Duodenal mucosa (tissue), 2 donors: Measurements from ENCODE around the gene CD74.
"Not testable (repeated sequence)": the region's sequence is repeated elsewhere in the genome, so short reads cannot be mapped to it uniquely, and the experiment has no call there.

Experiments
- H3K27ac ChIP-seq: one replicate; pipeline ENCODE4 v1.7.0; 2013; ENCODE audit warnings: low read depth, low read length
- H3K27me3 ChIP-seq, 2 donors: one replicate each; pipeline ENCODE4 v1.7.0; 2013; ENCODE audit warnings: low read length in 2 of 2, control low read depth in 1 of 2; ENCODE audit not compliant: insufficient read depth in 2 of 2, control insufficient read depth in 1 of 2
- H3K36me3 ChIP-seq, 2 donors: one replicate each; pipeline ENCODE4 v1.7.0; 2013; ENCODE audit warnings: low read length in 2 of 2, control low read depth in 1 of 2; ENCODE audit not compliant: insufficient read depth in 2 of 2, control insufficient read depth in 1 of 2
- H3K4me1 ChIP-seq, 2 donors: one replicate each; pipeline ENCODE4 v1.7.0; 2013; ENCODE audit warnings: low read length in 2 of 2, control low read depth in 1 of 2; ENCODE audit not compliant: insufficient read depth in 2 of 2, control insufficient read depth in 1 of 2
- H3K4me3 ChIP-seq, 2 donors: one replicate each; pipeline ENCODE4 v1.7.0; 2013; ENCODE audit warnings: low read length in 2 of 2, low read depth in 1 of 2
- H3K9ac ChIP-seq, 2 donors: one replicate each; pipeline ENCODE4 v1.7.0; 2013; ENCODE audit warnings: low read length in 2 of 2, low read depth in 1 of 2
- H3K9me3 ChIP-seq, 2 donors: one replicate each; pipeline ENCODE4 v1.7.0; 2013; ENCODE audit warnings: low read length in 2 of 2, control low read depth in 1 of 2; ENCODE audit not compliant: control insufficient read depth in 1 of 2

The CD74 gene

DNA sequence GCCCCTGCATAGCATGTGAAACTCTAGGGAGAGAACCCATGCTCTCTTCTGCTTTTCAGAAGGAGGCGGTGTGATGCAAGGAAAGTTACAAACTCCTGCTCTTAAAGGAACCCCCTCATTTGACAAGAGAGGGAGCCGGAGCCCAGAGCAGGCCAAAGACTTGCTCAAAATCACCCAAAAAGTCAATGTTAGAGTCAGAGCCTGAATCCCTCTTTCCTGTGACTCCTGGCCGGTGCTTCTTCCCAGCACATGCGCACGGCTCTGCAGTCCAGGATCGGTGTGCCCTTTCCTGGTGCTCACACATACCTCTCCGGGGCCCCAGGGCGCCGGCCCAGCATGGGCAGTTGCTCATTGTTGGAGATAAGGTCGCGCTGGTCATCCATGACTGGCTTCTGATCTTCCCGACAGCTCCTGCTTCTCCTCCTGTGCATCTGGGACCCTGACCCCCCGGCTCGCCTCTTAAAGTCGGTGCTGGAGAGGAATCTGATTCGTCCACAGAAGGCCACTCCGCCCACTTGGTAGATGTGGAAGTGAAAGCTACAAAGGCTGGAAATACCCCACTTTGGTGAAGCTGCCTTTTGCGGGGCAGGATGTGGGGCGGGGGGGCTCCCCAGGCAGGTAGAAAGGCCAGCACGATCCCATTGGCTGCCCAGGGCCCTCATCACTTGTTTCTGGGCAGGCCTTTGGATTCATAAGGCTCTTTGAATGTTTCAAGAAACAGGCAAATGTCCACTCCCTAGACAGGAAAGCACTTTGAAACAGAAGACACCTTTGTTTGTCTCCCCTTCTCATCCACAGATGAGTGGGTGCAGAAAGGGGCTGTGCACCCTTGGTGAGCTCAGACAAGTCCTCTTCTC lies at the start of gene CD74:
Gene CD74 (minus strand): TSS at position 592 of the 857 bp plus-strand sequence. CDS start 161 bp downstream, at position 431.
- Histone ChIP-seq H3K27me3 (no peaks in the 10 kb centered on the region), H3K9me3 (no peaks in the 10 kb centered on the region), H3K4me3 (peak within 1 kb of the TSS; percentile 90 to 95), H3K9ac (peak within 1 kb of the TSS; percentile 86 to 96), H3K27ac (peak within 1 kb of the TSS; percentile 91), H3K4me1 (peaks cover 18 to 48% of the 10 kb centered on the region in 2 donors), H3K36me3 (peaks cover 7% of the 10 kb centered on the region in 2 donors)

- no peaks in the 10 kb centered on the region for H3K27me3 ChIP-seq
- no peaks in the 10 kb centered on the region for H3K36me3 ChIP-seq
- no peaks in the 10 kb centered on the region for H3K9me3 ChIP-seq
- no peak overlapping the region for H3K27ac ChIP-seq
- H3K4me1 ChIP-seq = no peaks in the 10 kb centered on the region
- no peak overlapping the region for H3K9ac ChIP-seq
- H3K4me3 ChIP-seq = no peak overlapping the region
These were observed 48.5 kb upstream of the CD74 start for GRCh38 chr5:150461231-150461630.

DNA sequence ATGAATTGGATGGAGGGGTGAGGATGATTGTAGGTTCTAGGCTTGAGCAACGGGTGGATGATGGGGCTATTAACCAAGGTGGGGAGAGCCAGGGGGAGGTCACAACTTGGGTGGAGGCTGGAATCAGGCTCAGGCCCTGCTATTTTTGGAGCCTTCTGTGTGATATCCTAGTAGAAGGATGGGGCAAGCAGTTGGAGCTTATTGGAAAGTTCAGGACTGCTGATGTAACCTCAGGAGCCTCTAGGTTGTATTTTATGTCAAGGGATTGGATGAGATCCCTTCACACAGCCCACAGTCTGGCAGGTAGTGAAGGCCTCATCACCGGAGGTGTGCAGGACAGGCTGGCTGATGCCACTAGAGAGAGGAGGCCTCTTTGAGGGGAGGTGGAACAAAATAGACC lies 48.1 kb upstream of the CD74 start:
- Histone ChIP-seq H3K4me3 (no peak overlapping the region), H3K9me3 (no peaks in the 10 kb centered on the region), H3K27ac (no peak overlapping the region), H3K4me1 (no peaks in the 10 kb centered on the region), H3K36me3 (no peaks in the 10 kb centered on the region), H3K9ac (no peak overlapping the region), H3K27me3 (no peaks in the 10 kb centered on the region)

- no peak overlapping the region for H3K9ac ChIP-seq
- H3K4me1 ChIP-seq = no peaks in the 10 kb centered on the region
- no peak overlapping the region for H3K4me3 ChIP-seq
- no peak overlapping the region for H3K27ac ChIP-seq
- no peaks in the 10 kb centered on the region for H3K27me3 ChIP-seq
- H3K9me3 ChIP-seq = no peaks in the 10 kb centered on the region
- H3K36me3 ChIP-seq = no peaks in the 10 kb centered on the region
These were observed 46.3 kb upstream of the CD74 start for GRCh38 chr5:150458802-150459557.

GRCh38 chr5:150457562-150458240 lies 45.0 kb upstream of the CD74 start:
- no peaks in the 10 kb centered on the region for H3K36me3 ChIP-seq
- H3K9me3 ChIP-seq = no peaks in the 10 kb centered on the region
- no peaks in the 10 kb centered on the region for H3K4me1 ChIP-seq
- H3K27ac ChIP-seq = no peak overlapping the region
- H3K9ac ChIP-seq = no peak overlapping the region
- no peaks in the 10 kb centered on the region for H3K27me3 ChIP-seq
- no peak overlapping the region for H3K4me3 ChIP-seq

DNA sequence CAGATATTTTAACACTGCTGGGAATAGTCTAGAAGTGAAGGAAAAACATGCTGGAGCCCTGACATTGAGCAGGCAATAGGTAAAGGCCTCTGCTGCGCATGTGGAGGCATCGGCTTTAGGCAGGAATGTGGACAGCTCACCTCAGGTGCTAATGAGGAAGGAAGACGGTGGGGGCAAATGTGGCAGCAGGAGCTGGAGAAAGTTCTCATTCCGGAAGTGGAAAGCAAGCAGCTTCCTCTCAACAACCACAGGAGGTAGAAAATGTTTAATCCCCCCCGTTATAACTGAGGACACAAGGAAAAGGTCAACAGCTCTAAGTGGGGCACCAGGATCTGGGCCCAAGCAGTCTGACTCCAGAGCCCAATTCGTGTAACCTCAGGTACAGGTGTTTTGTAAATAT lies 44.4 kb upstream of the CD74 start:
- no peaks in the 10 kb centered on the region for H3K4me1 ChIP-seq
- H3K9me3 ChIP-seq = no peaks in the 10 kb centered on the region
- H3K4me3 ChIP-seq = no peak overlapping the region
- H3K27me3 ChIP-seq = no peaks in the 10 kb centered on the region
- H3K9ac ChIP-seq = no peak overlapping the region
- H3K36me3 ChIP-seq = no peaks in the 10 kb centered on the region
- no peak overlapping the region for H3K27ac ChIP-seq

DNA sequence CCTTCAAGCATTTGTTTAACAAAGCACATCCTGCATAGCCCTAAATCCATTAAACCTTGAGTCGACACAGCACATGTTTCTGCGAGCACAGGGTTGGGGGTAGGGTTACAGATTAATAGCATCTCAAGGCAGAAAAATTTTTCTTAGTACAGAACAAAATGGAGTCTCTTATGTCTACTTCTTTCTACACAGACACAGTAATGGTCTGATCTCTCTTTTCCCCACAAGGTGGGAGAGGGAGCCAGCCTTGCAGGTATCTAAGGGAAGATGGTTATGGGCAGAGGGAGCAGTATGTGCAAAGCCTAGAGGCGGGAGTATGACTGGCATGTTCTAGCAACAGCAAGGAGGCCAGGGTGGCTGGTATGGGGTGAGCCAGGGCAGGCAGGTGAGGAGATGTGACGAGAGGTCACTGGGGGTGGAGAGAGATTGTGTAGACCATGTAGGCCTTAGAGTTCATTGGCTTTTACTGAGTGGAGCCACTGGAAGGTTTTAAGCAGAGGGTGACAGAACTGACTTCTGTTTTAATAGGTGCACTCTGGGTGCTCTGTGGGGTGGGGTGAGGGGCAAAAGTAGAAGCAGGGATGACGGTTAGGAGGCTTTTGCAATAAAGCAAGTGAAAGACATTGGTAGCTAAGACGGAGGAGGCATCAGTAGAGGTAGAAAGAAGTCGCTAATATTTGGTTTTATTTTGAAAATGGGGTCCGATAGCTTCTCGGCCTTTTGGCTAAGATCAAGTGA lies 42.0 kb upstream of the CD74 start:
- Histone ChIP-seq H3K36me3 (no peaks in the 10 kb centered on the region), H3K27ac (no peak overlapping the region), H3K4me3 (no peak overlapping the region), H3K9me3 (no peaks in the 10 kb centered on the region), H3K4me1 (no peaks in the 10 kb centered on the region), H3K27me3 (no peaks in the 10 kb centered on the region), H3K9ac (no peak overlapping the region)

- not testable (repeated sequence) for H3K4me1 ChIP-seq, H3K36me3 ChIP-seq, H3K9ac ChIP-seq, H3K27me3 ChIP-seq, H3K27ac ChIP-seq, H3K9me3 ChIP-seq, H3K4me3 ChIP-seq
These were observed 41.3 kb upstream of the CD74 start for GRCh38 chr5:150454027-150454426.

DNA sequence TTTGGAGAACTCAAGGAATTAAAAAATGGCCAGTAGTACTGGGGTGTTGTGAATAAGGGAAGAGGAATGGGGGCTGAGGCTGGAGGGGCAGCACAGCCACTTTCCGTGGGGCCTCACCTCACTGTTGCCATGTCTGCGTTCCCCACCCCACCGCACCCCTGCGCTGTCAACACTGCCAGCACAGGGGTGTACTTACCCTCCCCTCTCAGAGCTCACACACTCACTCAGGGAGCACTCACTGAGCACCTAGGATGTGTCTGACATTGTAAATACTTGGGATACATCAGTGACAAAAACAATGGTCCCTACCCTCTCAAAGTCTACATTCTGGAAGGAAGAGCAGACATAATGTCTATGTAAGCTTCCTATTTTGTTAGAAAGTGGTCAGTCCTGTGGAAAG lies 40.2 kb upstream of the CD74 start:
- Histone ChIP-seq H3K36me3 (peaks cover 0 to 1% of the 10 kb centered on the region in 2 donors), H3K4me3 (no peak overlapping the region), H3K9ac (no peak overlapping the region), H3K4me1 (peaks cover 8 to 10% of the 10 kb centered on the region in 2 donors), H3K27ac (no peak overlapping the region), H3K9me3 (no peaks in the 10 kb centered on the region), H3K27me3 (no peaks in the 10 kb centered on the region)
